GM12801 (cell line): Measurements from ENCODE around the gene ANKRD33B.

ENCODE experiments used
- CTCF ChIP-seq: IDR thresholded peaks from one replicate; pipeline ENCODE4 v1.5.1; 2011; ENCODE audit warnings: control low read depth; ENCODE audit not compliant: insufficient read length; ENCODE audit errors: extremely low read depth

The ANKRD33B gene

GRCh38 chr5:10539687-10539998 is 24.2 kb upstream of the ANKRD33B start:
- no peak for TF ChIP-seq CTCF

GRCh38 chr5:10540036-10540544 is 23.8 kb upstream of the ANKRD33B start:
- TF ChIP-seq CTCF: no peak

- no peak for TF ChIP-seq CTCF
Measured at GRCh38 chr5:10540951-10541646, 22.8 kb upstream of the ANKRD33B start.

- no peak for TF ChIP-seq CTCF
Measured at GRCh38 chr5:10542055-10542550, 21.8 kb upstream of the ANKRD33B start.

- TF ChIP-seq CTCF: no peak
Measured at GRCh38 chr5:10543585-10544040, 20.3 kb upstream of the ANKRD33B start.

- no peak for TF ChIP-seq CTCF
Measured at GRCh38 chr5:10545084-10545483, 18.8 kb upstream of the ANKRD33B start.

GRCh38 chr5:10546186-10546585 is 17.7 kb upstream of the ANKRD33B start:
- no peak for TF ChIP-seq CTCF
